Central memory CD8-positive, alpha-beta T cell (primary cell): ENCODE results near the gene DST.
"Not testable (repeated sequence)": the region's sequence is repeated elsewhere in the genome, so short reads cannot be mapped to it uniquely, and the experiment has no call there.

Experiments
- ATAC-seq: fragments of 150-1000 bp; cut with Tn5 transposase; replicated peaks from 2 replicates; pipeline ENCODE4 v1.10.0; 2022; ENCODE audit warnings: mild to moderate bottlenecking, moderate FRiP score, moderate number of reproducible peaks; ENCODE audit not compliant: poor library complexity, severe bottlenecking; ENCODE audit errors: extremely low read depth
- DNase-seq, 2 donors: peaks; one replicate each; pipeline ENCODE4 v3.0.0; 2021; ENCODE audit warnings: low spot score in 2 of 2
- H3K27ac Mint-ChIP-seq: one replicate; pipeline ENCODE4 v1.8.0; 2022; ENCODE audit warnings: low read depth, mild to moderate bottlenecking, moderate library complexity, mixed read lengths
- H3K27me3 Mint-ChIP-seq: one replicate; pipeline ENCODE4 v1.8.0; 2022; ENCODE audit warnings: mixed read lengths
- H3K36me3 Mint-ChIP-seq: one replicate; pipeline ENCODE4 v1.8.0; 2022; ENCODE audit warnings: mild to moderate bottlenecking, moderate library complexity, mixed read lengths; ENCODE audit not compliant: insufficient read depth
- H3K4me1 Mint-ChIP-seq: one replicate; pipeline ENCODE4 v1.8.0; 2022; ENCODE audit warnings: mixed read lengths
- H3K4me3 Mint-ChIP-seq: one replicate; pipeline ENCODE4 v1.8.0; 2022; ENCODE audit warnings: mild to moderate bottlenecking, moderate library complexity, mixed read lengths
- H3K9me3 Mint-ChIP-seq: one replicate; pipeline ENCODE4 v1.8.0; 2022; ENCODE audit warnings: mixed read lengths

DST gene

DNA sequence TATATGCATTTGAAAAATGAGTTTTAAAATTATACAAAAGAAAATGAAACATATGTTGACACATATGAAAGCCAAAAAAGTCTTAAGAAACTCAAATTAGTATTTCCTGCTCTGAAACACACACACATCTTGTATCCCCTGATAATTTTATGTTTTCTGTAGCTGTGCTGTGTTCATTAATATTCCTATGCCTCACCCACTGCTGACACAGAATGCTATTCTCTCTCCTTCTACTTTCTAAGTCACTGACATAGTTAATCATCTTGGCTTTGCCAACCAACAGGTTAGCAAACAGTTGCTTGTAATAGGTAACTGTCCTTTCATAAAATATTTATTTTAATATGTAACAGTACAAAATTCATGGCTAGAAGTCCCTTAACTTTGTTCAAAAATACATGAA is 140.7 kb downstream of the DST start:
- H3K27me3 Mint-ChIP-seq = no peaks in the 10 kb centered on the region
- no peak overlapping the region for H3K27ac Mint-ChIP-seq
- ATAC-seq = no peak
- H3K4me3 Mint-ChIP-seq = no peak overlapping the region
- no peaks in the 10 kb centered on the region for H3K9me3 Mint-ChIP-seq
- peaks cover 3% of the 10 kb centered on the region for H3K36me3 Mint-ChIP-seq
- DNase-seq = no peak
- no peaks in the 10 kb centered on the region for H3K4me1 Mint-ChIP-seq

DNA sequence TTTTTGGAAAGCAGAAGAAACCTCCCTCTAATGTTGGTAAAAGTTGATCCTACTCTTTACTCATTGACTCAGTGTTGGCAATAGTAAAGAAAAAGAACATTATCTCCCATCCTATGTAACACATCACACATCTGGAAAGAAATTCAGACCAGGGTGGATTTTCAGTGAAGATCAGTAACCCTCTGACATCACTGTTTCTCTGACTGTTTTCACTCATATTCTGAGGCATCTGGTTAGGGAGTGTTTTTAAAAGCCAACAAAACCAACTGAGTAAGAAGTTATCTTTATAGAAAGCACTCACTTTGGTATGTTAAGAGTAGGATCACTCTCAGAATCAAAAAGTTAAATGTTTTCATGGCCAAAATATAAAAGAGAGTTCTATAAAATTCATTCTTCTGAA is 143.6 kb downstream of the DST start:
- DNase-seq (no peak), ATAC-seq (no peak)
- Mint-ChIP-seq H3K27me3 (no peaks in the 10 kb centered on the region), H3K27ac (no peak overlapping the region), H3K36me3 (peaks cover 6% of the 10 kb centered on the region), H3K4me3 (no peak overlapping the region), H3K9me3 (no peaks in the 10 kb centered on the region), H3K4me1 (no peaks in the 10 kb centered on the region)

DNA sequence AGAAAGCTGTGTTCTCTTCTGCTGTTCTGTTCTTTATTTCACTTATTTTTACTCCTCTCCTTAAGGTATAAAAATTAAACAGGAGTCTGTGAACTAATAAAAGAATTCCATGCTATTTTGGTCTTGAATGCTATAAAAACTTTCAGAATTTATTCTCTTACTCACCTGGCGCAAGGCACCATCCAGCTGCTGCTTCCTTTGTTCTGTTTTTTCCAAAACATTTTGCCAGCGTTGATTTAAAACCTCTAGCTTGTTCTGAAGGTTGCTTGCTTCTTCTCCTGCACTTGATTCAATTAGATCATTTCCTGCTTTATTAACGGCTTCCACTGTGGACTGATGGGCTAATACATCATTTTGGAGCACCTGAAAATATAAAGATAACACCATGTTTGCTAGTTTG is 145.0 kb downstream of the DST start:
- DNase-seq (no peak), ATAC-seq (no peak)
- H3K4me3 Mint-ChIP-seq = no peak overlapping the region
- H3K36me3 Mint-ChIP-seq = peaks cover 6% of the 10 kb centered on the region
- no peaks in the 10 kb centered on the region for H3K27me3 Mint-ChIP-seq
- no peaks in the 10 kb centered on the region for H3K9me3 Mint-ChIP-seq
- H3K4me1 Mint-ChIP-seq = no peaks in the 10 kb centered on the region
- no peak overlapping the region for H3K27ac Mint-ChIP-seq

DNA sequence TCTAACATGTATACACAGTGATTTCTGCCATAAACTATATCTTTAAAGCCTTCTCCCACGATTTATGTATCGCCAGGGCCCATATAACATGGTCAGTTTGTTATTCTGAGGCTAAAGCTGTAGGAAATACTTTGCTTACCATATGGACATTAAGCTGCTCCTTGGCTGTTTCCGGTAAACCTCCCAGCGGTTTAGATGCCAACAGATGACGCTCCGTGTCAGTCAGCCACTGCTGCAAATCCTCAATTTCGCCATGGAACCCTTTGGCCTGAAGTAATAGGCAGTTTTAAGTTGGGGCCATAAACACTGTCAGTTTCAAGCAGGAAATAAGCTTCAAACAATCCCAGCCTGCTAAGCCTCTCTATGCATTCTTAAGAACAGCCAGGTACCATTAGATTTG is 145.4 kb downstream of the DST start:
- Mint-ChIP-seq H3K4me3 (no peak overlapping the region), H3K9me3 (no peaks in the 10 kb centered on the region), H3K4me1 (no peaks in the 10 kb centered on the region), H3K36me3 (peaks cover 6% of the 10 kb centered on the region), H3K27me3 (no peaks in the 10 kb centered on the region), H3K27ac (no peak overlapping the region)
- ATAC-seq (no peak), DNase-seq (no peak)

DNA sequence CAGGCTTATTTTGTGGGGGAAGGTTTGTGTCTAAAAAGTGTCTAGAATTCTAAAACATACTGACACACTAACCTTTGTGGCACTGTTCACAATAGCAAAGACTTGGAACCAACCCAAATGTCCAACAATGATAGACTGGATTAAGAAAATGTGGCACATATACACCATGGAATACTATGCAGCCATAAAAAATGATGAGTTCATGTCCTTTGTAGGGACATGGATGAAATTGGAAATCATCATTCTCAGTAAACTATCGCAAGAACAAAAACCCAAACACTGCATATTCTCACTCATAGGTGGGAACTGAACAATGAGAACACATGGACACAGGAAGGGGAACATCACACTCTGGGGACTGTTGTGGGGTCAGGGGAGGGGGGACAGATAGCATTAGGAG is 146.0 kb downstream of the DST start:
- H3K36me3 Mint-ChIP-seq, ATAC-seq, H3K27ac Mint-ChIP-seq, H3K27me3 Mint-ChIP-seq, H3K4me3 Mint-ChIP-seq, H3K9me3 Mint-ChIP-seq, DNase-seq, H3K4me1 Mint-ChIP-seq: not testable (repeated sequence)

DNA sequence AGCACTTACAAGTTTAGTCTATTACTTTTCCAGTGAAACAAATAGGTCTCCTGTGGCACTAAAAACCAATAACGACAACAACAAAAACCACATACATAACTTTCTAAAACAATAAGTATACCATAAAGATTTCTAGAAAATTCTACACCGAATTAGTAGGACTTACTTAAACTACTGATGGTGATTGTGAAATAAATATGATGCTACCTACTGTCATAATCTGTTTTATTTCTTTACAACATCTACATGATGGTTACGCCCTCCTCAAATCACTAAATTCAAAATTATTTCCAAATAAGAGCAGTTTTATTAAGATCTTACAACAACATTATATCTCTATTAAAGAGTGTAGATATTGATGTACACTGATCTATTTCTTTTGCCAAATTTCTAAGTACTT is 147.0 kb downstream of the DST start:
- DNase-seq = no peak
- no peak for ATAC-seq
- H3K27ac Mint-ChIP-seq = no peak overlapping the region
- H3K27me3 Mint-ChIP-seq = no peaks in the 10 kb centered on the region
- H3K36me3 Mint-ChIP-seq = peaks cover 6% of the 10 kb centered on the region
- H3K4me1 Mint-ChIP-seq = no peaks in the 10 kb centered on the region
- no peak overlapping the region for H3K4me3 Mint-ChIP-seq
- no peaks in the 10 kb centered on the region for H3K9me3 Mint-ChIP-seq

DNA sequence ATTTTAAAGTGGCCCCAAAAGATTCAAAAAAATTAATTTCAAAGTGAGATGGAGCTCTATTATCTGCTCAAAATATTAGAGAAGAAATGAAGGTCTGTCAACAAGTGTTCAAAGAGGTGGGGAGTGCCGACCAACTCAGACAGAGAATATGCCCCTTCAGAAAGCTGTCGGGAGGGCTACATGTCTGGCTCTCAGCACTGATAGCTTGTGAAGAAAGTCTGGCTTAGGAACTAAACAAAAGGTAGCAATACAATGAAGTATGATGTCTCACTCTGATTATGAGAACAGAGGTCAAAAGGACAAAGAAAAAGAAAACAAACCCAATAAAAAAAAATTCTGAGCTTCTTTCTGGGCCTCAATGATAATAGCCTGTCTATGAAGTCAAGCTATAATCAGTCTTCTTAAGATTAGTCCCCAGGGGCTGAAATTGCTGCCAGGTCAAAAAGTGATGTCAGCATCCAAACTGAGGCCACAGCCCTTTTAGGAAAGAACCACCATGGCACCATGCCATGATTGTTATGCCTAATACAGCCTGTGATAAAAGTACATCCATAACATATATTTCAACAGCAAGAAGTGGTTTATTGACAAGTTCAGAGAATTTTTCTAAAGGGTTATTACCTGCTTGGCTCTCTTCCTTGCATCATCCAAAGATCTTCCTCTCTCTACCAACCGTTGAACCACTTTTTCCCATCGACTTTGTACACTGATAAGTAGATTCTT is 150.9 kb downstream of the DST start:
- DNase-seq (no peak), ATAC-seq (no peak)
- Mint-ChIP-seq H3K27ac (no peak overlapping the region), H3K27me3 (no peaks in the 10 kb centered on the region), H3K4me1 (no peaks in the 10 kb centered on the region), H3K9me3 (no peaks in the 10 kb centered on the region), H3K4me3 (no peak overlapping the region), H3K36me3 (peaks cover 3% of the 10 kb centered on the region)

DNA sequence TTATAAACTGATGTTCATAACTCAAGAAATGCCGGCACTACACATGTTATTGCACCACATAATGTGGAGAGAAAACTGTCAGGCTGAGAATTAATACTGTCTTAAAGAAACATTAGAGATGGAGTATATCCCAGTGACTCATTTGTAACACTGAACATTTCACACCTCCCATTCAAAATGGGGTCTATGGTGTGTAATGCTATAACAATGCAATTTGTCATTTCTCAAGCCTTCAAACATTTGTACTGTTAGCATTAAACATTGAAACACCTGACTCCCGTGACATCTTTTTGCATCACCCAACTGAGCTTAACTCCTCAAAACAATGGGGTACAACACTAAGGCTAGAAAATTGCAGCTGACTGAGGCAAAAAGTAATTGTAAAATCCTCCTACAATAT is 151.7 kb downstream of the DST start:
- Mint-ChIP-seq H3K36me3 (no peaks in the 10 kb centered on the region), H3K4me3 (no peak overlapping the region), H3K4me1 (no peaks in the 10 kb centered on the region), H3K27me3 (no peaks in the 10 kb centered on the region), H3K27ac (no peak overlapping the region), H3K9me3 (no peaks in the 10 kb centered on the region)
- ATAC-seq (no peak), DNase-seq (no peak)

DNA sequence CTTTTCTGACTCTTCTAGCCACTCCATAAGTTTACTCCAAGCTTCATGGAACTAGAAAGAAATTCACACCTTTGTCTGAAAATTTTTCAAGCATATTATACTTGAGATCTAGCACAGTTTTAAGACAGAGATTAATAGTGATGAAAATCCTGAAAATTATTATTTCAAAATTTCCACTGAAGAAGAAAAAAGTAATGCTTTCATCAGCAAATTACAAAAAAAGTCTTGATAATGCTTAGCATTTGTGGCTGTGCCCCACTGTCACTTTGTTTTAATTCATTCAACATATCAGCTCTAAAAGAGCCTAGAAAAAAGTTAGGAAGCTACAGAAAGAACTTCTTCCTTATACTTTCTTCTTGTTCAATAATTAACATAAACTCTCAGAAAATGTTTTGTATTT is 153.1 kb downstream of the DST start:
- no peaks in the 10 kb centered on the region for H3K27me3 Mint-ChIP-seq
- ATAC-seq (no peak), DNase-seq (no peak)
- no peaks in the 10 kb centered on the region for H3K36me3 Mint-ChIP-seq
- H3K4me3 Mint-ChIP-seq = no peak overlapping the region
- H3K4me1 Mint-ChIP-seq = no peaks in the 10 kb centered on the region
- H3K27ac Mint-ChIP-seq = no peak overlapping the region
- no peaks in the 10 kb centered on the region for H3K9me3 Mint-ChIP-seq

DNA sequence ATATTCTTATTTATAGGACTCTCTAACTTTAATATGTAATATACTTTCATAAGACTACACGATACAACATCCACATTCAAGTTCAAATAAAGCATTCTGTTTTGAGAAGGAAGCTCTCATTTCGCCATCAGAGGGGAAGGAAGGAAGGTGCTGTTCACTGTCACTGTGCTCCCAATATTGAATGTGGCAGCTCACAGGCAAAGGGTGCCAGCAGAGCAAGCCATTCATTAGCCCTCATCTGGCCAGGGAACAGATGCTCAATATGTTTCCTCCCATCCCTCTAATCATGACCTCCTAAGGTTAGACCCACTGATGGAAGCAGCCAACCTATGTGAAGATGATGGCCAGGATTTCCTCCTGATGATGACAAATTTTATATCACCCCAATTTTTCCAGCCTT is 154.4 kb downstream of the DST start:
- H3K27me3 Mint-ChIP-seq = no peaks in the 10 kb centered on the region
- no peaks in the 10 kb centered on the region for H3K36me3 Mint-ChIP-seq
- ATAC-seq (no peak), DNase-seq (no peak)
- H3K4me3 Mint-ChIP-seq = no peak overlapping the region
- no peaks in the 10 kb centered on the region for H3K4me1 Mint-ChIP-seq
- H3K9me3 Mint-ChIP-seq = no peaks in the 10 kb centered on the region
- H3K27ac Mint-ChIP-seq = no peak overlapping the region

DNA sequence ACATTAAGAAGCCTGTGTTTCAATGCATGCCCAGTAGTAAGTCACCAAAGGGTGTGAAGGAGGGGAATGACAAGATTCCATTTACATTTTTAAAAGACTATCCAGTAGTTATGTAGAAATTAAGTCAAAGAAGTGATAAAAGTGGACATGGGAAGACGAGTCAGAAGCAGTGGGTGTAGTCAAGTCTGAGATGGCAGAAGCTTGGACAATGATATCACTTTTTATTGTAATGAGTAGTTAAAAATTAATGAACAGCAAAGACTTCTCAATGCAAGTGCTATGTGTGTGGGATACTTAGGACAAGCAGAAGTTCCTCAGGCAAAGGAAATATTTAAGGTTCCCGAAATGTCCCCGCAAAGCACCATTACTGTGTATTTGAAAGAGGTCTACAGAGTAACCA is 156.0 kb downstream of the DST start:
- no peak overlapping the region for H3K27ac Mint-ChIP-seq
- no peak overlapping the region for H3K4me3 Mint-ChIP-seq
- ATAC-seq (no peak), DNase-seq (no peak)
- no peaks in the 10 kb centered on the region for H3K36me3 Mint-ChIP-seq
- no peaks in the 10 kb centered on the region for H3K9me3 Mint-ChIP-seq
- no peaks in the 10 kb centered on the region for H3K27me3 Mint-ChIP-seq
- no peaks in the 10 kb centered on the region for H3K4me1 Mint-ChIP-seq

DNA sequence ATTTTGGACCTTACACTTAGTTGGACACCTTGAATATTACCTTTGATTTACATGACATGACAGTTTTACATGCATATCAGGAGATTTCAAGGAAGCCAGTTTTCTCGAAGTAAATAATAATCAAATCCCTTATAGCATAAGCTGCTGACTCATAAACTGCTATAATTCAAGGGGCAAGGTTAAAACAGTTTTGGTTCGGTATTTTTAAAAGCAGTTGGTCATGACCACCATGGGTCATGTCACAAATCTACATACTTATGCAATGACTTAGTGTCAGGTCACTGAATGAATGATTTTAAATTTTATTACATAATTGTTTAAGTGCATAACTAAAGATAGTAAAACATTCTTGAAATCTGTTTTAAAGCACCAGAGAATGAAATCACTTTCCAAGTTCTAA is 158.0 kb downstream of the DST start:
- H3K36me3 Mint-ChIP-seq = no peaks in the 10 kb centered on the region
- DNase-seq = no peak
- no peak for ATAC-seq

DNA sequence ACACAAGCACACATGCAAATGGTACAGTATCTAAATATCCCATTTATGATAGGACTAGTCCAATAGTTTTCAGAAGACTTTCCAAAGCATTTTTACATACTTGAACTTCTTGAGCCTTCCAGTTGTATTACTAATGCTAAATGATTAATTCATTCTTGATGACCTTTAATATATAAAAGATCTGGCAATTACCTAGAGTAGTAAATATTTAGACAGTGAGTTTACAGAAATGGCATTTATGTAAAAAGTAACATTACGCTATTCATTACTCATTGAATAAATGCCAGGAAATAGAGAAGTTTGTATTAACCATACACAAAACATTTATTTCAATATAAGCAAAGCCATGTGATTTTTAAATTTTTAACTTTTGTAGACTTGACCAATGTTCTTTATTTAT is 158.8 kb downstream of the DST start:
- H3K4me1 Mint-ChIP-seq = no peaks in the 10 kb centered on the region
- no peak overlapping the region for H3K4me3 Mint-ChIP-seq
- H3K36me3 Mint-ChIP-seq = no peaks in the 10 kb centered on the region
- no peaks in the 10 kb centered on the region for H3K9me3 Mint-ChIP-seq
- no peaks in the 10 kb centered on the region for H3K27me3 Mint-ChIP-seq
- DNase-seq (no peak), ATAC-seq (no peak)
- H3K27ac Mint-ChIP-seq = no peak overlapping the region

More for the DNA sequence above, 158.0 kb downstream of the DST start:
- H3K4me3 Mint-ChIP-seq = no peak overlapping the region
- no peaks in the 10 kb centered on the region for H3K27me3 Mint-ChIP-seq
- no peaks in the 10 kb centered on the region for H3K9me3 Mint-ChIP-seq
- no peaks in the 10 kb centered on the region for H3K4me1 Mint-ChIP-seq
- H3K27ac Mint-ChIP-seq = no peak overlapping the region

DNA sequence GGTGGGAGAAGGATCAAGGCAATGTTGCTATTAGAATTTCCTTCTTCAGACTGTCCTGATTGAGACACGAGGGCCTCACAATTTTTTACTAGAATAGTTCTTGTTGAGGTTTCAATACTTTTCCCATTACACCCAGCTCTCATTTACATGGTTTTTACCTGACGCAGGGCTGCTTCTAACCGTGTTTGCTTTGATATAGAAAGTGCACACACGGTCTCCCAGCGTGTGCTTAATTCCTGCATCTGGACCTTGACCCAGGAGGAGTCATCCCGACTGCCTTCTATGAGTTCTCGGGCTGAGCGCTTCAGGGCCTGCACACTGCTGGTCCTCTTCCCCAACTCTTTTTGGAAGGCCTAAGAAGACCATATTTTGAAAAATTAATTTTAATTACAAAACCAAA is 160.2 kb downstream of the DST start:
- Mint-ChIP-seq H3K27ac (no peak overlapping the region), H3K36me3 (no peaks in the 10 kb centered on the region), H3K27me3 (no peaks in the 10 kb centered on the region), H3K9me3 (peaks cover 6% of the 10 kb centered on the region), H3K4me1 (no peaks in the 10 kb centered on the region), H3K4me3 (no peak overlapping the region)
- DNase-seq (no peak), ATAC-seq (no peak)
